NB4 (cell line): ENCODE data around the gene DIO1.

Source experiments
- CTCF ChIP-seq: IDR thresholded peaks from one replicate; pipeline ENCODE4 v1.5.1; 2012; ENCODE audit warnings: low read depth, low read length
- POLR2A ChIP-seq: IDR thresholded peaks from 2 replicates; pipeline ENCODE4 v1.6.1; 2011; ENCODE audit warnings: mild to moderate bottlenecking; ENCODE audit not compliant: insufficient read length; ENCODE audit errors: extremely low read depth
- TF ChIP-seq, protein P1 (sequence below): IDR thresholded peaks from 2 replicates; pipeline ENCODE4 v1.6.1; 2011; ENCODE audit warnings: low read depth, low read length

GRCh38 chr1:53949023-53949990, 55.3 kb downstream of the DIO1 start:
- TF ChIP-seq CTCF (peak; percentile 58), POLR2A (no peak)
- TF ChIP-seq, protein P1, sequence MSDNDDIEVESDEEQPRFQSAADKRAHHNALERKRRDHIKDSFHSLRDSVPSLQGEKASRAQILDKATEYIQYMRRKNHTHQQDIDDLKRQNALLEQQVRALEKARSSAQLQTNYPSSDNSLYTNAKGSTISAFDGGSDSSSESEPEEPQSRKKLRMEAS = no peak
